HCT116 (cell line): Measurements from ENCODE around the gene NOTCH4. TPM values are rescaled to one million over a fixed set of nuclear protein-coding genes. Genes with fewer than 3 reads are reported as not detected.

Experiments
- ATAC-seq: fragments of 200-7000 bp; cut with Tn5 transposase; 2 replicates; pipeline ENCODE4 v1.9.1; 2020; ENCODE audit warnings: mild to moderate bottlenecking, moderate library complexity
- BruUV-seq: library from RNA; stranded (reverse); fragments of 400-500 nt; replicated peaks from 2 replicates; lab custom pipeline; 2021; lab: Mats Ljungman, UMichigan
- CTCF ChIA-PET: fragments of 300-600 bp; sonication (Branson Sonifier 250); formaldehyde crosslinking; loops from one replicate; lab custom pipeline; 2021; ENCODE audit warnings: antibody characterized with exemption; lab: Charles Lee
- POLR2A ChIA-PET: fragments of 300-600, 350-600 bp; sonication (Branson Sonifier 250); formaldehyde crosslinking; loops from one replicate; lab custom pipeline; 2021; ENCODE audit warnings: antibody characterized with exemption; lab: Charles Lee
- RAD21 ChIA-PET, 2 experiments: fragments of 300-600 bp; sonication (Branson Sonifier 250); formaldehyde crosslinking; loops; one replicate each; lab custom pipeline; 2023; ENCODE audit warnings: low total read pairs in 2 of 2; ENCODE audit not compliant: uncharacterized antibody in 2 of 2, unreplicated experiment in 2 of 2, low non-redundant PET in 1 of 2; lab: Charles Lee
- DNase-seq: peaks from one replicate; pipeline ENCODE4 v3.0.0-alpha.2; 2010; ENCODE audit warnings: low read depth, low spot score
- H2AFZ ChIP-seq: fragments of 200-600 bp; shearing (Covaris generic), sonication (generic); 2 replicates; pipeline ENCODE4 v1.6.1; 2017; ENCODE audit warnings: low read depth, mixed run types, mixed read lengths, antibody characterized with exemption, low read length; ENCODE audit not compliant: poor library complexity, severe bottlenecking
- H3K27ac ChIP-seq: 2 replicates; pipeline ENCODE4 v1.5.1; 2012; ENCODE audit warnings: low read depth, low read length
- H3K27me3 ChIP-seq: fragments of 200-600 bp; sonication (generic); 2 replicates; pipeline ENCODE4 v1.6.1; 2016; ENCODE audit warnings: mixed run types, low read length, mixed read lengths; ENCODE audit not compliant: insufficient read depth
- H3K36me3 ChIP-seq, 2 experiments: fragments of 200-500 bp in 1 of 2; fragments of 200-600 bp in 1 of 2; sonication (Bioruptor generic) in 1 of 2; sonication (generic) in 1 of 2; 2 replicates each; pipeline versions ENCODE4 v1.5.1 to v1.6.1; 2014 to 2016; ENCODE audit warnings: low read length in 2 of 2, inconsistent platforms in 1 of 2, mixed read lengths in 1 of 2, mixed run types in 1 of 2; ENCODE audit not compliant: insufficient read depth in 2 of 2, control insufficient read depth in 1 of 2
- H3K4me1 ChIP-seq, 2 experiments: fragments of 200-600 bp in 1 of 2; sonication (generic) in 1 of 2; 2 replicates each; pipeline versions ENCODE4 v1.5.1 to v1.6.1; 2012 to 2017; ENCODE audit warnings: low read length in 2 of 2, inconsistent platforms in 1 of 2, mild to moderate bottlenecking in 1 of 2, mixed read lengths in 1 of 2, mixed run types in 1 of 2, moderate library complexity in 1 of 2; ENCODE audit not compliant: insufficient read depth in 2 of 2, control insufficient read depth in 1 of 2
- H3K4me2 ChIP-seq: fragments of 200-600 bp; sonication (generic); 2 replicates; pipeline ENCODE4 v1.6.1; 2017; ENCODE audit warnings: mixed run types, low read length, mixed read lengths
- H3K4me3 ChIP-seq, 2 experiments: fragments of 200-600 bp in 1 of 2; sonication (generic) in 1 of 2; replicated peaks in 1 of 2; 2 replicates each; pipeline ENCODE4 v1.5.1; 2011 to 2016; ENCODE audit warnings: low read length in 2 of 2, control low read depth in 1 of 2, low read depth in 1 of 2, mild to moderate bottlenecking in 1 of 2, mixed read lengths in 1 of 2, mixed run types in 1 of 2
- H3K79me2 ChIP-seq: fragments of 200-600 bp; sonication (generic); 2 replicates; pipeline ENCODE4 v1.6.1; 2017; ENCODE audit warnings: mild to moderate bottlenecking, mixed run types, low read length, moderate library complexity, mixed read lengths; ENCODE audit not compliant: insufficient read depth
- H3K9ac ChIP-seq: fragments of 200-600 bp; sonication (generic); 2 replicates; pipeline ENCODE4 v1.6.1; 2016; ENCODE audit warnings: low read length, mixed read lengths
- H3K9me2 ChIP-seq: fragments of 200-600 bp; sonication (generic), shearing (Covaris generic); 2 replicates; pipeline ENCODE4 v1.6.1; 2017; ENCODE audit warnings: mixed run types, mild to moderate bottlenecking, moderate library complexity; ENCODE audit not compliant: insufficient read depth
- H3K9me3 ChIP-seq, 2 experiments: fragments of 200-500 bp in 1 of 2; fragments of 200-600 bp in 1 of 2; sonication (Bioruptor generic) in 1 of 2; sonication (generic) in 1 of 2; 2 replicates each; pipeline ENCODE4 v1.6.1; 2014 to 2017; ENCODE audit warnings: low read length in 2 of 2, mixed read lengths in 2 of 2, inconsistent platforms in 1 of 2, low read depth in 1 of 2, mild to moderate bottlenecking in 1 of 2, mixed run types in 1 of 2, moderate library complexity in 1 of 2; ENCODE audit not compliant: control insufficient read depth in 1 of 2, insufficient read depth in 1 of 2
- H4K20me1 ChIP-seq: fragments of 200-600 bp; sonication (generic), shearing (Covaris generic); 2 replicates; pipeline ENCODE4 v1.6.1; 2017; ENCODE audit warnings: mixed run types, mild to moderate bottlenecking, moderate library complexity; ENCODE audit not compliant: insufficient read depth
- CBX3 ChIP-seq: IDR thresholded peaks from 2 replicates; pipeline ENCODE4 v1.6.1; 2012; ENCODE audit warnings: low read depth
- CEBPB ChIP-seq: IDR thresholded peaks from 2 replicates; pipeline ENCODE4 v1.6.1; 2012; ENCODE audit warnings: low read depth
- JUND ChIP-seq: IDR thresholded peaks from 2 replicates; pipeline ENCODE4 v1.6.1; 2012
- POLR2A ChIP-seq: IDR thresholded peaks from 2 replicates; pipeline ENCODE4 v1.7.0; 2011; ENCODE audit warnings: borderline replicate concordance; ENCODE audit not compliant: insufficient read depth, insufficient read length; ENCODE audit errors: extremely low read depth
- POLR2AphosphoS5 ChIP-seq: IDR thresholded peaks from 2 replicates; pipeline ENCODE4 v1.6.1; 2011; ENCODE audit warnings: mild to moderate bottlenecking, low read depth, low read length, moderate library complexity
- SP1 ChIP-seq: IDR thresholded peaks from 2 replicates; pipeline ENCODE4 v1.6.1; 2012; ENCODE audit warnings: low read depth
- SRF ChIP-seq: IDR thresholded peaks from 2 replicates; pipeline ENCODE4 v1.6.1; 2012; ENCODE audit warnings: low read depth
- ZFX ChIP-seq: fragments of 450-650 bp; IDR thresholded peaks from 2 replicates; pipeline ENCODE4 v1.6.1; 2017
- ZNF274 ChIP-seq: fragments of 200-500 bp; sonication (Bioruptor generic); IDR thresholded peaks from 2 replicates; pipeline ENCODE4 v1.6.1; 2014; ENCODE audit warnings: mild to moderate bottlenecking, low read depth, low read length, inconsistent platforms
- intact Hi-C: fragments of 100-400 bp; cut with micrococcal nuclease; formaldehyde crosslinking; loops from 2 replicates; pipeline ENCODE4 v1.10.0; 2022
- total RNA-seq: library from RNA; stranded (reverse); gene quantifications from one replicate; pipeline ENCODE4 v1.2.1, GENCODE V29; 2021; ENCODE audit not compliant: unreplicated experiment
- TF ChIP-seq, protein P1 (sequence below): IDR thresholded peaks from 2 replicates; pipeline ENCODE4 v1.6.1; 2012
- TF ChIP-seq, protein P2 (sequence below): IDR thresholded peaks from 2 replicates; pipeline ENCODE4 v1.6.1; 2012

Gene NOTCH4
- total RNA-seq, 1 experiment from 2014 or later, result 0.81 TPM

DNA sequence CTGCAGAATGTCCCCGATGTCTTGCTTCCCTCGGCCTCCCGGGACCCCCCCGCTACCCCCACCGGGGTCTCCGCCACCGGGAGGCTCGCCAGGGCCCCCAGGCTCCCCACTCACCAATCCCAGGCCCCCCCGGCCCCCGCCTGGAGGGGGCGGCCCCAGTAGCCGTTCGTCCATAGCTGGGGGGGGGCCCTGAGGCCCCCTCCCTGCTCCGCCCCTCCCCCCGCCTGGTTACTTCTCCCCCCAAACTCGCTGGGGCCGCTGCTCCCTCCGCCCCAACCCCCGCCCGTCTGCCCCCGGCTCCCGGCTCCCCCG, 34.2 kb downstream of the NOTCH4 start:
- TF ChIP-seq, protein P1, sequence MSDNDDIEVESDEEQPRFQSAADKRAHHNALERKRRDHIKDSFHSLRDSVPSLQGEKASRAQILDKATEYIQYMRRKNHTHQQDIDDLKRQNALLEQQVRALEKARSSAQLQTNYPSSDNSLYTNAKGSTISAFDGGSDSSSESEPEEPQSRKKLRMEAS, result no peak
- no peak for TF ChIP-seq CBX3
- TF ChIP-seq, protein P2, sequence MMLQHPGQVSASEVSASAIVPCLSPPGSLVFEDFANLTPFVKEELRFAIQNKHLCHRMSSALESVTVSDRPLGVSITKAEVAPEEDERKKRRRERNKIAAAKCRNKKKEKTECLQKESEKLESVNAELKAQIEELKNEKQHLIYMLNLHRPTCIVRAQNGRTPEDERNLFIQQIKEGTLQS, result no peak
- no peak for TF ChIP-seq CEBPB
- TF ChIP-seq POLR2A, result no peak
- no peak for TF ChIP-seq SP1
- no peak for TF ChIP-seq ZNF274
- TF ChIP-seq ZFX, result no peak
- no peak for TF ChIP-seq SRF
- TF ChIP-seq POLR2AphosphoS5, result no peak
- Histone ChIP-seq H4K20me1 (no peaks in the 10 kb centered on the region), H3K4me2 (peak overlapping the region; percentile 81), H3K4me3 (peak overlapping the region; percentile 80 to 84), H3K79me2 (peaks cover 13% of the 10 kb centered on the region), H3K27ac (peak overlapping the region; percentile 81), H3K9ac (peak overlapping the region; percentile 87), H3K9me2 (no peaks in the 10 kb centered on the region), H3K27me3 (no peaks in the 10 kb centered on the region), H3K36me3 (peaks cover 0 to 3% of the 10 kb centered on the region in 2 experiments; a peak in 2 of 4 replicates), H3K9me3 (no peaks in the 10 kb centered on the region), H2AFZ (no peak overlapping the region), H3K4me1 (peaks cover 20 to 61% of the 10 kb centered on the region in 2 experiments)
- peak; percentile 5; the same call in 1 of the 2 replicates for ATAC-seq
- intact Hi-C loops, result no loop called here
- ChIA-PET RAD21 (no interaction called here), POLR2A (interaction anchor here (1.0 to 1.2 kb wide), 2 partner anchors 11 to 62 kb away, joined by 3 to 4 read pairs; partner anchors contain the start of gene ATF6B), CTCF (no interaction called here)
- DNase-seq, result no peak
- no TSS peak for BruUV-seq

DNA sequence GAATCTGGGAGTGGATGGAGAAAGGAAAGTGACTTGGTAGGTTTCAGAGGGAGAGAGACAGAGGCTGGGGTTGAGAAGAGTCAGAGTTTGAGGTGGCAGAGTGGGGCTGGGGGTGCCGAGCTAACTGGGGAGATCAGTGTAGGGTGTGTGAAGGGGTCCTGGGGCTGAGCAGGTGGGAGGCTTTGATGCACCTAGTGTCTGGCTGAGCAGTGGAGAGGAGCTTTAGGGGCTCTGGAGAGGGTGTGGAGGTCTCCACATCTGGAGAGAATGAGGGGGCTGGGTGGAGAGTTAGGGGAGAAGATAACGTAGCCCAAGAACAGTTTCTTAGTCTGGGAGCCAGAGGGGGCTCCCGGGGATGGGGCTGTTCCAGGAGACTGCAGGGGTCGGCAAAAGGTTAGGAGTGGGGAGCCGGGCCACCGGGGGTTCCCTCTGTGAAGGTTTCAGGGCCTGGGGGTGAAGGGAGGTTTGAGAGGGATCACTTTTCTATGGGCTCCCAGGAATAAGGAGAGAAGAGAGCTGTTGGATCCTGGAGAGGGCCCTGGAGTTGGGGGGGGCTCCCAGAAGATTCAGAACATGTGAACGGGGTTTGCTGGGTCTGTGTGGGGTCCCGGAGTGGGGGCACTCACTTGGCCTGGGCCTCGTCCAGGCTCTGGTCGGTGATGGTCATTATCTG, 34.7 kb downstream of the NOTCH4 start:
- BruUV-seq, result no TSS peak
- Histone ChIP-seq H3K36me3 (peaks cover 0 to 3% of the 10 kb centered on the region in 2 experiments; a peak in 2 of 4 replicates), H3K4me1 (peaks cover 16 to 59% of the 10 kb centered on the region in 2 experiments), H3K79me2 (peaks cover 13% of the 10 kb centered on the region), H3K27ac (peak overlapping the region; percentile 81), H3K9me2 (no peaks in the 10 kb centered on the region), H4K20me1 (no peaks in the 10 kb centered on the region), H3K9ac (peak overlapping the region; percentile 87), H3K27me3 (no peaks in the 10 kb centered on the region), H3K4me2 (peak overlapping the region; percentile 81), H2AFZ (no peak overlapping the region), H3K4me3 (peak overlapping the region; percentile 80 to 84), H3K9me3 (no peaks in the 10 kb centered on the region)
- ChIA-PET CTCF (no interaction called here), POLR2A (interaction anchor here (0.6 to 1.0 kb wide), 2 partner anchors 10 to 59 kb away, joined by 3 read pairs; partner anchors contain the start of gene FKBPL), RAD21 (no interaction called here)
- TF ChIP-seq POLR2A (peak; percentile 19), POLR2AphosphoS5 (peak; percentile 37), JUND (no peak)
- intact Hi-C loops, result no loop called here
- no peak for DNase-seq
- no peak for ATAC-seq
